ENCODE results near the gene ZCCHC14.

- TF ChIP-seq CTCF (IDR thresholded peaks at IDR 0.05; ENCODE audit: insufficient read depth, low read length) (no peak), POLR2AphosphoS5 (IDR thresholded peaks at IDR 0.05; ENCODE audit: low read depth) (no peak)
These were observed 2.6 kb downstream of the ZCCHC14 start for GRCh38 chr16:87490096-87490798.
